OCI-LY7 (cell line): ENCODE measurements around the gene MAS1L. TPM values are rescaled to one million over a fixed set of nuclear protein-coding genes. Genes with fewer than 3 reads are reported as not detected.

Source experiments
- BruUV-seq: library from RNA; stranded (reverse); fragments of 400-500 nt; replicated peaks from 2 replicates; lab custom pipeline; 2021; lab: Mats Ljungman, UMichigan
- CTCF ChIA-PET: fragments of 300-600 bp; sonication (Branson Sonifier 250); formaldehyde crosslinking; loops from one replicate; lab custom pipeline; 2022; ENCODE audit warnings: antibody characterized with exemption; ENCODE audit not compliant: unreplicated experiment; lab: Charles Lee
- POLR2A ChIA-PET: fragments of 300-600 bp; sonication (Branson Sonifier 250); formaldehyde crosslinking; loops from one replicate; lab custom pipeline; 2022; ENCODE audit warnings: antibody characterized with exemption; lab: Charles Lee
- DNase-seq: peaks from one replicate; pipeline ENCODE4 v3.0.0-alpha.2; 2015; ENCODE audit warnings: low spot score
- H2AFZ ChIP-seq: fragments of 200-600 bp; sonication (generic), shearing (Covaris generic); 2 replicates; pipeline ENCODE4 v1.6.1; 2014; ENCODE audit warnings: mild to moderate bottlenecking, antibody characterized with exemption, low read length, moderate library complexity
- H3K27ac ChIP-seq: fragments of 200-600 bp; sonication (generic); 2 replicates; pipeline ENCODE4 v1.5.1; 2014; ENCODE audit warnings: mixed run types, low read depth, mild to moderate bottlenecking, moderate library complexity, low read length, inconsistent platforms; ENCODE audit not compliant: poor library complexity, severe bottlenecking
- H3K36me3 ChIP-seq: fragments of 200-600 bp; sonication (generic); 2 replicates; pipeline ENCODE4 v1.6.1; 2014; ENCODE audit warnings: mild to moderate bottlenecking, antibody characterized with exemption, low read length, moderate library complexity, mixed read lengths; ENCODE audit not compliant: insufficient read depth
- H3K4me1 ChIP-seq: fragments of 200-600 bp; sonication (generic); 2 replicates; pipeline ENCODE4 v1.5.1; 2014; ENCODE audit warnings: mild to moderate bottlenecking, low read length; ENCODE audit not compliant: insufficient read depth, poor library complexity, severe bottlenecking
- H3K4me2 ChIP-seq: fragments of 200-600 bp; sonication (generic); 2 replicates; pipeline ENCODE4 v1.6.1; 2014; ENCODE audit warnings: mild to moderate bottlenecking, low read length
- H3K4me3 ChIP-seq: fragments of 200-600 bp; sonication (generic); 2 replicates; pipeline ENCODE4 v1.5.1; 2014; ENCODE audit warnings: mild to moderate bottlenecking, low read depth, low read length; ENCODE audit not compliant: poor library complexity, severe bottlenecking
- H3K79me2 ChIP-seq: fragments of 200-600 bp; sonication (generic); 2 replicates; pipeline ENCODE4 v1.6.1; 2016; ENCODE audit warnings: low read depth, mild to moderate bottlenecking, low read length, moderate library complexity, mixed read lengths; ENCODE audit not compliant: insufficient read depth
- H3K9me2 ChIP-seq: fragments of 200-600 bp; sonication (generic); 2 replicates; pipeline ENCODE4 v1.6.1; 2016; ENCODE audit warnings: mild to moderate bottlenecking, low read length, mixed read lengths; ENCODE audit not compliant: insufficient read depth
- H3K9me3 ChIP-seq: fragments of 200-600 bp; sonication (generic); 2 replicates; pipeline ENCODE4 v1.6.1; 2014; ENCODE audit warnings: mild to moderate bottlenecking, mixed run types, low read length, mixed read lengths
- H4K20me1 ChIP-seq: fragments of 200-600 bp; sonication (generic); 2 replicates; pipeline ENCODE4 v1.6.1; 2014; ENCODE audit warnings: mild to moderate bottlenecking, antibody characterized with exemption, low read length, moderate library complexity, mixed read lengths; ENCODE audit not compliant: insufficient read depth
- EZH2phosphoT487 ChIP-seq: fragments of 200-600 bp; sonication (generic); IDR thresholded peaks from 2 replicates; pipeline ENCODE4 v1.6.1; 2018; ENCODE audit warnings: low read depth, borderline replicate concordance, mild to moderate bottlenecking, mixed run types, antibody characterized with exemption, low read length, moderate library complexity, mixed read lengths
- intact Hi-C: fragments of 100-400 bp; cut with micrococcal nuclease; formaldehyde crosslinking; loops from one replicate; pipeline ENCODE4 v1.10.0; 2022; ENCODE audit not compliant: unreplicated experiment
- total RNA-seq, 2 experiments: library from RNA; depleted of rRNA in 1 of 2; stranded (reverse); fragments of >200 nt in 1 of 2; shearing (Covaris generic) in 1 of 2; gene quantifications; 2 replicates each; pipeline ENCODE4 v1.2.3, GENCODE V29; 2014 to 2022
- TF ChIP-seq, protein P1 (sequence below): fragments of 200-600 bp; sonication (generic); conservative IDR thresholded peaks from 2 replicates; pipeline ENCODE4 v1.5.1; 2014; ENCODE audit warnings: mild to moderate bottlenecking, antibody characterized with exemption, low read length, moderate library complexity, mixed read lengths

Gene MAS1L
- total RNA-seq, 2 experiments from 2014 or later, result not detected

DNA sequence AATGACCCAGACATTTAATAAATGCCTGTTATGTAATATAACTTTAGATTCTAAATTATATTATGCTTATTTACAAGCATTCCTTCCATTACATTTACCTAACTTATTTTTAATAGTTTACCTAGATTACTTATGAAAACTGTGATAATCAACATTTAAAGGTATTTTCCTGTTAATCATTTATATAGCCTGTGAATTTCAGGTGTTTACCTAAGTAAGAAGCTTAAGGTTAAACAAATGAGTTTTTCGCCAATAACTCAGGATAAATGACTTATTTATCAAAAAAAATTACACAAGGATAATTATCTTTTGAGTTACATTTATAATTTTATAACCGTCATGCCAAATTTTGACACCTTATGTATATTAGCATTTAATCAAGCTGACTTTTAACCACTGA lies 36.3 kb upstream of the MAS1L start:
- H4K20me1 ChIP-seq, result no peaks in the 10 kb centered on the region
- no peak for DNase-seq
- H3K36me3 ChIP-seq, result no peaks in the 10 kb centered on the region
- no peaks in the 10 kb centered on the region for H3K9me2 ChIP-seq
- ChIA-PET CTCF (no interaction called here), POLR2A (no interaction called here)
- no peaks in the 10 kb centered on the region for H3K9me3 ChIP-seq
- H2AFZ ChIP-seq, result no peak overlapping the region
- no peaks in the 10 kb centered on the region for H3K79me2 ChIP-seq
- no peaks in the 10 kb centered on the region for H3K4me1 ChIP-seq
- BruUV-seq, result no TSS peak
- intact Hi-C loops, result no loop called here
- no peak overlapping the region for H3K27ac ChIP-seq
- H3K4me3 ChIP-seq, result no peak overlapping the region
- H3K4me2 ChIP-seq, result no peak overlapping the region
- TF ChIP-seq, protein P1, sequence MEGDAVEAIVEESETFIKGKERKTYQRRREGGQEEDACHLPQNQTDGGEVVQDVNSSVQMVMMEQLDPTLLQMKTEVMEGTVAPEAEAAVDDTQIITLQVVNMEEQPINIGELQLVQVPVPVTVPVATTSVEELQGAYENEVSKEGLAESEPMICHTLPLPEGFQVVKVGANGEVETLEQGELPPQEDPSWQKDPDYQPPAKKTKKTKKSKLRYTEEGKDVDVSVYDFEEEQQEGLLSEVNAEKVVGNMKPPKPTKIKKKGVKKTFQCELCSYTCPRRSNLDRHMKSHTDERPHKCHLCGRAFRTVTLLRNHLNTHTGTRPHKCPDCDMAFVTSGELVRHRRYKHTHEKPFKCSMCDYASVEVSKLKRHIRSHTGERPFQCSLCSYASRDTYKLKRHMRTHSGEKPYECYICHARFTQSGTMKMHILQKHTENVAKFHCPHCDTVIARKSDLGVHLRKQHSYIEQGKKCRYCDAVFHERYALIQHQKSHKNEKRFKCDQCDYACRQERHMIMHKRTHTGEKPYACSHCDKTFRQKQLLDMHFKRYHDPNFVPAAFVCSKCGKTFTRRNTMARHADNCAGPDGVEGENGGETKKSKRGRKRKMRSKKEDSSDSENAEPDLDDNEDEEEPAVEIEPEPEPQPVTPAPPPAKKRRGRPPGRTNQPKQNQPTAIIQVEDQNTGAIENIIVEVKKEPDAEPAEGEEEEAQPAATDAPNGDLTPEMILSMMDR, result no peak
- TF ChIP-seq EZH2phosphoT487, result no peak

DNA sequence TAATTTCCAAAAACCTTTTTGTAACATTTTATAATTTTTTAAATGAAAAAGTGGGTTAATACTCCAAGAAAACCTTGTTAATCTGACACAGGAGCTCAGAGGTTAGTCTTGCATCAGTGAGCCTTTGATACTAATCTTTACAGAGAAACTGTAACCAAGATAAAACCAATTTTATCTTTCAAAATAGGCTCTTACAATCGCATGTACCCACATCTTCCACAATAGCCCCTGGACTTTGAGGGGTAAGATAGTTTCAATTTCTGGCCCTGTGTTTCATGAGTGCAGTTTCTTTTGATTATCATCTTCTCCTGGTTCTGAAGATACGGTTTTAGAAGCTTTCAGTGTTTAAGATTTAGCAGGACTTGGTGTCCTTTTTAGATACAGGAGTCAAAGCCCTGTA lies 34.5 kb upstream of the MAS1L start:
- no peaks in the 10 kb centered on the region for H3K9me2 ChIP-seq
- POLR2A ChIA-PET, result no interaction called here
- intact Hi-C loops, result no loop called here
- H3K27ac ChIP-seq, result no peak overlapping the region
- H3K4me1 ChIP-seq, result no peaks in the 10 kb centered on the region
- CTCF ChIA-PET, result no interaction called here
- no peak overlapping the region for H3K4me2 ChIP-seq
- H3K36me3 ChIP-seq, result no peaks in the 10 kb centered on the region
- no peaks in the 10 kb centered on the region for H4K20me1 ChIP-seq
- no TSS peak for BruUV-seq
- no peaks in the 10 kb centered on the region for H3K9me3 ChIP-seq
- TF ChIP-seq, protein P1, result no peak
- TF ChIP-seq EZH2phosphoT487, result no peak
- H3K79me2 ChIP-seq, result no peaks in the 10 kb centered on the region
- H2AFZ ChIP-seq, result no peak overlapping the region
- H3K4me3 ChIP-seq, result no peak overlapping the region
- DNase-seq, result no peak

- DNase-seq, result no peak
- H2AFZ ChIP-seq, result no peak overlapping the region
- no peaks in the 10 kb centered on the region for H3K79me2 ChIP-seq
- no peaks in the 10 kb centered on the region for H3K4me1 ChIP-seq
- POLR2A ChIA-PET, result no interaction called here
- H3K9me3 ChIP-seq, result no peaks in the 10 kb centered on the region
- intact Hi-C loops, result no loop called here
- H3K4me3 ChIP-seq, result no peak overlapping the region
- H3K36me3 ChIP-seq, result no peaks in the 10 kb centered on the region
- CTCF ChIA-PET, result no interaction called here
- no peak overlapping the region for H3K4me2 ChIP-seq
- H3K27ac ChIP-seq, result no peak overlapping the region
- H4K20me1 ChIP-seq, result no peaks in the 10 kb centered on the region
- BruUV-seq, result no TSS peak
- H3K9me2 ChIP-seq, result no peaks in the 10 kb centered on the region
- TF ChIP-seq, protein P1, result no peak
Measured at GRCh38 chr6:29521006-29521680, 33.4 kb upstream of the MAS1L start.
